Transverse colon (tissue), 4 donors: ENCODE data around the gene SUGCT.

Source experiments
- CTCF ChIP-seq, 5 experiments: fragments of 200-600 bp in 3 of 5; fragments of 450-650 bp in 2 of 5; sonication (generic) in 3 of 5; IDR thresholded peaks; 1 replicate in 2 of 5; 2 replicates in 3 of 5; pipeline ENCODE4 v1.5.1; 2016 to 2017; ENCODE audit warnings: antibody characterized with exemption in 5 of 5, inconsistent platforms in 3 of 5, mild to moderate bottlenecking in 2 of 5, moderate library complexity in 1 of 5
- POLR2AphosphoS5 ChIP-seq, 3 donors: sonication (generic); formaldehyde crosslinking; IDR thresholded peaks; one replicate each; pipeline ENCODE4 v1.6.1; 2016; ENCODE audit warnings: antibody characterized with exemption in 3 of 3

- TF ChIP-seq CTCF (IDR thresholded peaks at IDR 0.05) (no peak), POLR2AphosphoS5 (IDR thresholded peaks at IDR 0.05) (no peak)
These were observed 572.0 kb downstream of the SUGCT start for GRCh38 chr7:40706829-40707228.
